Endometrial microvascular endothelial cells (primary cell): ENCODE data around the gene GGCT. TPM values are rescaled to one million over a fixed set of nuclear protein-coding genes. Genes with fewer than 3 reads are reported as not detected.
"Not testable (repeated sequence)": the region's sequence is repeated elsewhere in the genome, so short reads cannot be mapped to it uniquely, and the experiment has no call there.

ENCODE experiments used
- in situ Hi-C: cut with HindIII; loops from 2 replicates; pipeline ENCODE4 v1.10.0; 2017; ENCODE audit warnings: low sequenced_read_pairs, low pct_unique_long_range_greater_than_20kb; ENCODE audit errors: inconsistent ontology term
- total RNA-seq: library from RNA; depleted of rRNA; stranded (reverse); fragments of >200 nt; gene quantifications from one replicate; pipeline ENCODE4 v1.2.3, GENCODE V29; 2015; ENCODE audit errors: inconsistent ontology term

Gene GGCT
- total RNA-seq, 1 donor from 2014 or later = 48.0 TPM

- in situ Hi-C loops = no loop called here
Measured at GRCh38 chr7:30487371-30487770, 17.3 kb downstream of the GGCT start.

- in situ Hi-C loops = no loop called here
Measured at GRCh38 chr7:30485667-30486066, 19.0 kb downstream of the GGCT start.

- in situ Hi-C loops = not testable (repeated sequence)
Measured at GRCh38 chr7:30481416-30481815, 23.2 kb downstream of the GGCT start.

GRCh38 chr7:30479202-30480120, 25.2 kb downstream of the GGCT start:
- in situ Hi-C loops = no loop called here

- in situ Hi-C loops = no loop called here
Measured at GRCh38 chr7:30478349-30479201, 26.1 kb downstream of the GGCT start, which contains the start of gene NOD1. NOD1 (minus strand) TSS chr7:30478784; CDS start chr7:30456921, 21,863 bp downstream.

DNA sequence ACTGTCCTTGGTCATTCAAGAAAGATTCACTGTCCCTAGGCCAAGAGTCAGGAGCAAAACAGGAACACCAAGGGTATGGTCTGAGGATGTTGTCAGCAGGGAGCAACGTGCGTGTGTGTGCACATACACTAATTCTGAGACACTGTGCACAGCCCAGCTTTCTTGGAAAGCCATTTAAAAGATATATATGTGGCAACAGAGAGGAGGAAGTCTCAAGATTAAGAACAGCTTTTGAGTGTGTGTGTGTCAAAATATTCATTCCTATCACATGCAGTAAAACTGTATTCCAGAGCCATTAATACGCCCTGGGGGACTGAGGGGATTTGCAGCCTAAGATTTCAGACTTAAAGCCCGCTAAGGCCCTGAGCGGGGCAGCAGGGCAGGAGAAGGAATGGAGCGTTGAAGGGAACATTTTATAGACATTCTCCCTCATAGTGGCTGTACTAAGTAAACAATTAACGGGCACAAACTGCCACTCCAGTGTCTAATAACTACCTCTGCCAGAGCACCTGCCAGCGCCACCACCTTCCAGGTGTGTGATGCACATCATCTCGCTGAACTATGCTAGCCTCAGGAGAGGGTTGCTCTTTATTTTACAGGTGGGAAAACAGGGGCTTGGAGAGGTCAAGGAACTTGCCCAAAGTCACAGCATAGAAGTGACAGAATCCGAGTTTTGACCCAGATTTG, 28.0 kb downstream of the GGCT start:
- in situ Hi-C loops = no loop called here

- in situ Hi-C loops = no loop called here
Measured at GRCh38 chr7:30475580-30475979, 29.0 kb downstream of the GGCT start.

GRCh38 chr7:30474893-30475292, 29.7 kb downstream of the GGCT start:
- in situ Hi-C loops = no loop called here

- in situ Hi-C loops = no loop called here
Measured at GRCh38 chr7:30474485-30474884, 30.1 kb downstream of the GGCT start.

DNA sequence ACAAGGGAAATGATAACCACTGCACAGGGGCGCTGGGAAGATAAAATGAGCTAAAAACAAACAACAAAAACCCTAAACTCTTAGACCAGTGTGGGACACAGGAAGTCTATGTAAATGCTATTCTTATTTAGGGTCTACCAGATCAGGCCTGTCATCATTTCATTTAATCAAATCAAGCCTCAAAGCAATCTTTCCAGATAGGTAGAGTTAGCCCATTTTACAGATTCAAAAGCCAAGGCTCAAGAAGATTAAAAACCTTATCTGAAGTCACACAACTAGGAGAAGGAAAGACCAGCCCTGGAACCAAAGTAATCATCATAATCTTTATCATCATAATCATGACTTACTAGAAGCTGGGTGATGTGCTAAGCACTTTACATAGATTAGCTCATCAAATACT, 30.7 kb downstream of the GGCT start:
- in situ Hi-C loops = no loop called here

GRCh38 chr7:30472784-30473775, 31.5 kb downstream of the GGCT start:
- in situ Hi-C loops = no loop called here

DNA sequence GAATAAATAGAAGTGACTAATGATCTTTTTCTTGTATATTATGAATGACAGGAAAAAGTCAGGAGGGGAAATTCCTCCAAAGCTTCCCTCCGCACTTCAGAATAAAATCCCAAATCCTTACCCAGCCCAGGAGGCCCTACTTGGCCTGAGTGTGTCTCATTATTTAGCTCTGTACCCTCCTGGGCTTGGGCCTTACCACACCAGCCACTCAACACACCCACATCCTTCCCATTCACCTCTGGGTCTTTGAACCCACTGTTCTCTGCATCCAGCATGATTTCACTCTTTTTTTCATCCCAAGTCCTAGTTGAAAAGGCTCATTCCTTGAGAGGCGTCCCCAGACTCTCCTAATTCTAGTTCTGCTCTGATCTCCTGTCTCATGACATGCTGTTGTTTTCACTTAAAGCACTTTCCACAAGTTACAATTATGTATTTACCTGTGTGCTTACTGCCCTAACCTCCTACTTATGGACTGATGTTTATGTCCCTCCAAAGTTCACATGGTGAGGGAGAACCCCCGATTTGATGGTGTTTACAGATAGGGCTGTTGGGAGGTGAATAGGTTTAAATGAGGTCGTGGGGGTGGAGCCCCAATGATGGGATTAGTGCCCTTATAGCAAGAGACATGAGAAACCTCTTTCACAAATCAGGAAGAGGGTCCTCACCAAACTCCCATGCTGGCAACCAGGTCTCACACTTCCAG, 32.4 kb downstream of the GGCT start:
- in situ Hi-C loops = no loop called here

DNA sequence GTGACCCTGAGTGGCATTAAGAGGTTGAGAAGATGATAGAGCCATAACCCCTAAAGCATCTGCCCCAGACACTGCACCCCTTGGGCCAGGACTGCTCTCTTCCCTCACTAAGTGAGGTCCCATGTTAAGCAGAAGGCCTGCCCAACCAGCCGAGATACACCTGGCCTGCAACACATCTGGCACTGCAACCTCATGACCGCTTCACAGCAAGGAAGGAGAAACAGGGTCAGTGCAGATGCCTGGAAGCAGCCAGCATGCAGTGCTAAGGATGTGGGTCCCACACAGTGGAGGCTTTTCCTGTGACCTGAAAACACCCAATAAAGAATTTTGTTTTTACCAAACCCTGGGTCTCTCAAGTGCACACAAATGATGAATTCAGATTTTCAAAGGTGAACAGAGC, 33.4 kb downstream of the GGCT start:
- in situ Hi-C loops = no loop called here

- in situ Hi-C loops = no loop called here
Measured at GRCh38 chr7:30470771-30471170, 33.9 kb downstream of the GGCT start.

- in situ Hi-C loops = no loop called here
Measured at GRCh38 chr7:30470163-30470770, 34.4 kb downstream of the GGCT start.

DNA sequence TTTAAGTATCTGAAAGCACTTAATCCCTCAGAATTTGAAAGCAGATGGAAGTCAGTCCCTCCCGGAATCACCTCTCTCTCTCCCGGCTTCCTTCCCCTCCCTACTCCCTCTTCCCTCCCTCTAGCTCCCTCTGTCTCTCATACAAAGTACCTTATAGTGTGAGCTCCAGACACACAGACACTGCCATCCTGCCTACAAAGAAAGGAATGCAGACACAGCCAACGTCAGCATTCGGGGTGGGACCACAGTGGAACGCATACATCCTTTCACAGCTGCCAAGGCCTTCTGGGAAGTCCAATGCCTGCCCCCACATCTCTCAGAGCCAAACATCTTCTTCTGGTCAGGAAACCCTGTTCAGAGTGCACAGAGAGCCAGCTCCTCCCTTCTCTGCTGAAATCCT, 35.3 kb downstream of the GGCT start:
- in situ Hi-C loops = no loop called here

DNA sequence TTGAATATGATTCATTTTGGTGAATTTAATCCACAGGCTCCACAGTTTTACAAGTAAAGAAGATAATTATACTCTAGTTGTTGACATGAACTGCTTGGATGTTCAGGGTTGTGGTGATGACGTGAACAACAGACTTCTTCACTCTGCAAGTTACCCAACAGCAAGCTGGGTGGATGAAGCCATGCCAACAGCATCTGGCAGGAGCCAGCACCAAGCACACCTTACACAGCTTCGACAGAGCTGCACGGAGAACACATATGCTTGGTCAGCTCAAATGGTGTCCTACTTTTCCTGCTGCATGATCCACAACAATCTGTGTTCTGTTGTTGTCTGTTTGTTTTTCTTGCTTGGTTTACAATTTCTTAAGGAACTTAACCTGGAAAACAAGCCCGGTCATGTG, 35.8 kb downstream of the GGCT start:
- in situ Hi-C loops = no loop called here
